HG02870 (cell line): Measurements from ENCODE around the gene TEDC1.
"Not testable (repeated sequence)": the region's sequence is repeated elsewhere in the genome, so short reads cannot be mapped to it uniquely, and the experiment has no call there.

Experiments used
- ATAC-seq: cut with Tn5 transposase; IDR thresholded peaks from one replicate; pipeline ENCODE4 v1.9.1; 2021; ENCODE audit warnings: mild to moderate bottlenecking, moderate library complexity; ENCODE audit not compliant: unreplicated experiment

TEDC1 gene

DNA sequence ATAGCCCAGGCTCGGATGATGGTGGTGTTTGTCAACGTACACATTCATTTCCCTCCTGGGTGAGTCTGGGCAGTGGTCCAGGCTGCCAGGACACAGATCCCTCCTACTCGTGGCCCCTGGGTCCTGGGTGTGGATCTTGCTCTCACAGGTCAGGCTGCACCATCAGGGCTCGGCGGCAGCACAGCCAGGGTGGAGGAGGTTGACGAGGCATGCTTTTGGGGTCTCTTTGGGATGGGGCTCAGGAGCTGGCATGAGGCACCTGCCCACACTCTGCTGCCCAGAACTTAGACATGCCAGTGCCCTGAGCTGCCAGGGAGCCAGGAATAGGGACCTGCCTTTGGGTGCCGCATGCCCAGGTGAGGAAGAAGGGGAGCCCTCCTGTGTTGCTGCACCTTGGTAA lies 45.0 kb downstream of the TEDC1 start:
- no peak for ATAC-seq

DNA sequence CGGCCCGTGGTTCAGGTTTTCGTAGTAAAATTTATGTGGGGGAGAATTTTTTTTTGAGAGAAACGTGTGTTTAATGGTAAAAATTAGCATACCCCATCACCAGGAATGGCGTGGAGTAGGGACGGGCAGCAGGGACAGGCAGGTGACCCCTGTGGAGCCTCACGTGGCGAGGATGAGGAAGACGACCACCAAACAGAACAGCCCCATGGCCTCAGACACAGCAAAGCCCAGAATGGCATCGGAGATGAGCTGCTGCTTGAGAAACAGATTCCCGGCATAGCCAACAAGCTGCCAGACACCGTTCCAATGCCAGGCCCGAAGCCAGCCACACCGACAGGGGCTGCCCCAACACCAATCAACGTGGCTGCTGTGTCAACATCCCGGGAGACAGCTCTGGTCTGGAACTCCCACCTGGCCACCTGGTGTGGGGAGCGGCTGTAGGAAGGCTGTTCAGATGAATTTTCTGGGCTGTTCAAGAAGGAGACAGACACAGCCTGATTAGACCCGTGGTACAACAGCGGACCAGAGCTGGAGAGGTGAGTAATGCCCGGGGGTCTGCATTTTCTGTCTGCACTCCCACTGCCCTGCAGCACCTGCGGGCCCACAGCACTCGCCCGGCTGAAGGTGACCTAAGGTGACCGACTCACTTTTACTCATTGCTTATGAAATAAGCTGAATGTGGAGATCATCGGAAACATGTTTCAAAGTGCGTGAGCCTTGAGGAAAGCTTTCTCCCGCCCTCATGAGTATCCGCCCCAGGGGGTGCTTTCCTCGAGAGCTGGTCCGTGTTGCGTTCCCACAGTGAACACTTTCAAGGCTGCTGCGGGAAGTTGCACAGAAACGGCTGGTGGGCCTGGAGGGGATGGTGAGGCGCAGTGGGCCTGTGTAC lies 45.9 kb downstream of the TEDC1 start:
- ATAC-seq = no peak

- no peak for ATAC-seq
These were observed 46.8 kb downstream of the TEDC1 start for GRCh38 chr14:105537580-105538474.

- ATAC-seq = no peak
These were observed 47.5 kb downstream of the TEDC1 start for GRCh38 chr14:105538481-105539049.

DNA sequence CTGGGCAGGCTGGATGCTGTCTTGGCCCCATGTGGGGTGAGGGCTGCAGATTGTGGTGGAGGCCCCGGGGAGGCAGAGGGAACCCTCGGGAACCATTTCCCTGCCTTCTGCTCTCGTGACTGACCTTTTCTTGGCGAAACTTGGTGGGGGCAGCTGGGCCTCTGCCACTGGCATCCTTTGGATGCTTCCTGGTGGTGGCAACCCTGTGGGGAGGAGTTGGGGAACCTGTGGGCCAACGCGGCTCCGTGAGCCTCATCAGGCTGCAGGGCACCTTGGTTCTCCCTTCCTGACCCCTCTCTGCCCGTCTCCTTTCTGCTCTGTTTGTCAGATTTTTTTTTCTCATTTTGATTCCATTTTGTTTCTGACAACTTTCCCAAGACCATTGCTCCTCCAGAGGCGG lies 49.8 kb downstream of the TEDC1 start:
- no peak for ATAC-seq

- ATAC-seq = no peak
These were observed 50.3 kb downstream of the TEDC1 start for GRCh38 chr14:105541218-105541875.

DNA sequence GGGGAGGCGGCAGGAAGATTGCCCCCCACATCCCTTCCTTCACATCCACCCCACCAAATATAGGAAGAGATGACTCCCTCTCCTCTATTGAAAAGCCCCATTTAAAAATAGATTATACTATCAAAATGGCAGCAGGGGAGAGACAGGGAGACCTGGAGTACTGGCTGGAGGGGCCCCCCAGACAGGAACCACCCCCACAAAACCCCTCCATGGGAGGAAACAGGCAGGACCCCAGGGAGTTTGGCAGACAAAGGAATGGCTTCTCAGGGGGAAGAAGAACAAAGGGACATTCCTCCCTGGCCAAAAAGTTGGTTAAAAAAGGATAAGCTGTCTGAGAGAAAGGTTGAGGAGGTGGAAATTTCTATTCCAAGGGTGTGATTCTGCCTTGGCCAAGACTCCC lies 54.6 kb downstream of the TEDC1 start:
- ATAC-seq = not testable (repeated sequence)

GRCh38 chr14:105546410-105546809 lies 55.4 kb downstream of the TEDC1 start:
- not testable (repeated sequence) for ATAC-seq

DNA sequence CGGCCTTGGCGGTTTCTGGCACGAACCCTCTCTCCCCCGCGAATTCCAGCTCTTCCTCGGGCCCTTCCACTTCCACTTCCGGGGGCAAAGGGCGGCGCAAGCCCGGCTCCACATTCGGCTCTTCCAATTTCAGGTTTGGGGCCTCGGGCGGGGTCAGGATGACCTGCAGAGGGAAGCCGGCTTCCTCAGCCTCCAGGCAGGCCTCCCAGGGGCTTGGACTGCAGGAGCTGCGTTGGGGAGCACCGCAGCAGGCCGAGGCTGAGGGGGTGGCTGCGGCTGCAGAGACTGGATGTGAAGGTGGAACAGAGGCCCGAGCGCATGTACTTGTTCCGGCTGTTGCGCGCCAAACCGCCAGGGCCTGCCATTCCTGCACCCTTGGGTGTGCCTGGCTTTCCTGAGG lies 56.0 kb downstream of the TEDC1 start:
- not testable (repeated sequence) for ATAC-seq

DNA sequence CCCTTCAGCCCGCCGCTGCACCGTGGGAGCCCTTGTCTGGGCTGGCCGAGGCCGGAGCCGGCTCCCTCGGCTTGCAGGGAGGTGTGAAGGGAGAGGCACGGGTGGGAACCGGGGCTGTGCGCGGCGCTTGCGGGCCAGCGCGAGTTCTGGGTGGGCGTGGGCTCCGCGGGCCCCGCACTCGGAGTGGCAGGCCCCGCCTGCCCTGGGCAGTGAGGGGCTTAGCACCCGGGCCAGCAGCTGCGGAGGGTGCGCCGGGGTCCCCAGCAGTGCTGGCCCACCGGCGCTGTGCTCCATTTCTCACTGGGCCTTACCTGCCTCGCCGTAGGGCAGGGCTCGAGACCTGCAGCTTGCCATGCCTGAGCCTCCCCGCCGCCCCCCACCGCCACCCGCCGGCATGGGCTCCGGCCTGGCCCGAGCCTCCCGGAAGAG lies 56.7 kb downstream of the TEDC1 start:
- no peak for ATAC-seq
